Urinary bladder (tissue), 4 donors: ENCODE measurements around the gene TOX2. TPM values are rescaled to one million over a fixed set of nuclear protein-coding genes. Genes with fewer than 3 reads are reported as not detected.

ENCODE experiments used
- DNase-seq: peaks from one replicate; pipeline ENCODE4 v3.0.0-alpha.2; 2015; ENCODE audit errors: extremely low spot score
- H3K27ac ChIP-seq: one replicate; pipeline ENCODE4 v1.5.1; 2013; ENCODE audit warnings: low read depth, mild to moderate bottlenecking, moderate library complexity
- H3K36me3 ChIP-seq: one replicate; pipeline ENCODE4 v1.6.1; 2013; ENCODE audit warnings: mild to moderate bottlenecking, moderate library complexity; ENCODE audit not compliant: insufficient read depth
- H3K4me1 ChIP-seq: one replicate; pipeline ENCODE4 v1.6.1; 2013; ENCODE audit warnings: mild to moderate bottlenecking, moderate library complexity; ENCODE audit not compliant: insufficient read depth
- H3K4me3 ChIP-seq: one replicate; pipeline ENCODE4 v1.5.1; 2013; ENCODE audit warnings: low read depth, low read length
- WGBS: extraction: QIAGEN DNeasy Blood & Tissue Kit; methylation state at CpG from one replicate; pipeline ENCODE4 v1.1.7; 2013; 5-methylcytosine and 5-hydroxymethylcytosine counted together
- polyA plus RNA-seq: library from polyadenylated mRNA; stranded (reverse); fragments of 200-250 nt; gene quantifications from one replicate; pipeline ENCODE4 v1.2.3, GENCODE V29; 2013
- total RNA-seq: library from RNA; depleted of rRNA; stranded (reverse); fragments of >200 nt; gene quantifications from one replicate; pipeline ENCODE4 v1.2.3, GENCODE V29; 2014
- donor health status: healthy with polysubstance abuse.
- donor health status: healthy.

TOX2 gene
- total and polyA plus RNA-seq, 2 donors: 1.6 to 38.0 TPM

- Histone ChIP-seq H3K27ac (no peak overlapping the region), H3K36me3 (no peaks in the 10 kb centered on the region), H3K4me1 (no peaks in the 10 kb centered on the region), H3K4me3 (no peak overlapping the region)
- 88% methylated on average over 8 of the region's 8 CpGs for WGBS
- DNase-seq: no peak
These were observed 33.8 kb downstream of the TOX2 start for GRCh38 chr20:43948455-43948854.

- no peaks in the 10 kb centered on the region for H3K36me3 ChIP-seq
- WGBS: 96% methylated on average over 6 of the region's 6 CpGs
- DNase-seq: no peak
- no peaks in the 10 kb centered on the region for H3K4me1 ChIP-seq
- H3K4me3 ChIP-seq: no peak overlapping the region
- no peak overlapping the region for H3K27ac ChIP-seq
These were observed 34.6 kb downstream of the TOX2 start for GRCh38 chr20:43949248-43949647.

- no peak overlapping the region for H3K27ac ChIP-seq
- WGBS: 64% methylated on average over 18 of the region's 18 CpGs
- H3K4me1 ChIP-seq: no peaks in the 10 kb centered on the region
- no peak for DNase-seq
- H3K36me3 ChIP-seq: no peaks in the 10 kb centered on the region
- no peak overlapping the region for H3K4me3 ChIP-seq
These were observed 35.3 kb downstream of the TOX2 start for GRCh38 chr20:43949741-43950618.

GRCh38 chr20:43953919-43954592, 39.4 kb downstream of the TOX2 start:
- WGBS: 81% methylated on average over 8 of the region's 8 CpGs
- H3K4me3 ChIP-seq: no peak overlapping the region
- peaks cover 1% of the 10 kb centered on the region for H3K4me1 ChIP-seq
- no peaks in the 10 kb centered on the region for H3K36me3 ChIP-seq
- H3K27ac ChIP-seq: no peak overlapping the region
- no peak for DNase-seq

GRCh38 chr20:43954704-43955061, 40.0 kb downstream of the TOX2 start:
- Histone ChIP-seq H3K4me3 (no peak overlapping the region), H3K4me1 (peaks cover 2% of the 10 kb centered on the region), H3K36me3 (no peaks in the 10 kb centered on the region), H3K27ac (no peak overlapping the region)
- no peak for DNase-seq
- 82% methylated on average over 6 of the region's 6 CpGs for WGBS

- Histone ChIP-seq H3K4me1 (peaks cover 3% of the 10 kb centered on the region), H3K27ac (no peak overlapping the region), H3K36me3 (no peaks in the 10 kb centered on the region), H3K4me3 (no peak overlapping the region)
- DNase-seq: no peak
- WGBS: 30% methylated on average over 6 of the region's 6 CpGs
These were observed 40.6 kb downstream of the TOX2 start for GRCh38 chr20:43955062-43955749.

GRCh38 chr20:43955750-43956191, 41.1 kb downstream of the TOX2 start:
- no peak for DNase-seq
- Histone ChIP-seq H3K36me3 (no peaks in the 10 kb centered on the region), H3K27ac (no peak overlapping the region), H3K4me1 (peaks cover 3% of the 10 kb centered on the region), H3K4me3 (no peak overlapping the region)
- WGBS: 86% methylated on average over 8 of the region's 8 CpGs

GRCh38 chr20:43957392-43957791, 42.7 kb downstream of the TOX2 start:
- DNase-seq: no peak
- WGBS: 83% methylated on average over 3 of the region's 3 CpGs
- Histone ChIP-seq H3K4me1 (peaks cover 3% of the 10 kb centered on the region), H3K36me3 (no peaks in the 10 kb centered on the region), H3K4me3 (no peak overlapping the region), H3K27ac (no peak overlapping the region)

- Histone ChIP-seq H3K27ac (no peak overlapping the region), H3K36me3 (no peaks in the 10 kb centered on the region), H3K4me1 (peaks cover 3% of the 10 kb centered on the region), H3K4me3 (no peak overlapping the region)
- no peak for DNase-seq
- 84% methylated on average over 2 of the region's 2 CpGs for WGBS
These were observed 44.0 kb downstream of the TOX2 start for GRCh38 chr20:43958626-43959025.

GRCh38 chr20:43959079-43959919, 44.6 kb downstream of the TOX2 start:
- no peak for DNase-seq
- peaks cover 3% of the 10 kb centered on the region for H3K4me1 ChIP-seq
- no peaks in the 10 kb centered on the region for H3K36me3 ChIP-seq

GRCh38 chr20:43959920-43960227, 45.2 kb downstream of the TOX2 start:
- no peak for DNase-seq
- 88% methylated on average over 4 of the region's 4 CpGs for WGBS

More at GRCh38 chr20:43959079-43959919, 44.6 kb downstream of the TOX2 start:
- Histone ChIP-seq H3K4me3 (no peak overlapping the region), H3K27ac (no peak overlapping the region)
- 38% methylated on average over 19 of the region's 19 CpGs for WGBS

GRCh38 chr20:43960231-43960630, 45.6 kb downstream of the TOX2 start:
- WGBS: 91% methylated on average over 2 of the region's 2 CpGs
- Histone ChIP-seq H3K36me3 (no peaks in the 10 kb centered on the region), H3K27ac (no peak overlapping the region), H3K4me3 (no peak overlapping the region), H3K4me1 (peaks cover 2% of the 10 kb centered on the region)
- no peak for DNase-seq

More at GRCh38 chr20:43959920-43960227, 45.2 kb downstream of the TOX2 start:
- Histone ChIP-seq H3K4me3 (no peak overlapping the region), H3K4me1 (peaks cover 3% of the 10 kb centered on the region), H3K36me3 (no peaks in the 10 kb centered on the region), H3K27ac (no peak overlapping the region)

GRCh38 chr20:43961116-43961515, 46.5 kb downstream of the TOX2 start:
- Histone ChIP-seq H3K4me3 (no peak overlapping the region), H3K4me1 (peaks cover 2% of the 10 kb centered on the region), H3K36me3 (no peaks in the 10 kb centered on the region), H3K27ac (no peak overlapping the region)
- over 99% methylated on average over 5 of the region's 5 CpGs for WGBS
- no peak for DNase-seq
